HG02798 (cell line): ENCODE results near the gene TBXA2R.
"Not testable (repeated sequence)": the region's sequence is repeated elsewhere in the genome, so short reads cannot be mapped to it uniquely, and the experiment has no call there.

Experiments used
- ATAC-seq: cut with Tn5 transposase; IDR thresholded peaks from one replicate; pipeline ENCODE4 v1.9.1; 2021; ENCODE audit warnings: mild to moderate bottlenecking; ENCODE audit not compliant: unreplicated experiment, poor library complexity

TBXA2R gene

GRCh38 chr19:3585301-3586126, 21.2 kb downstream of the TBXA2R start, which contains the start of gene GIPC3:
GIPC3 (plus strand) TSS chr19:3585478; CDS start chr19:3585598, 120 bp downstream.
- no peak for ATAC-seq

DNA sequence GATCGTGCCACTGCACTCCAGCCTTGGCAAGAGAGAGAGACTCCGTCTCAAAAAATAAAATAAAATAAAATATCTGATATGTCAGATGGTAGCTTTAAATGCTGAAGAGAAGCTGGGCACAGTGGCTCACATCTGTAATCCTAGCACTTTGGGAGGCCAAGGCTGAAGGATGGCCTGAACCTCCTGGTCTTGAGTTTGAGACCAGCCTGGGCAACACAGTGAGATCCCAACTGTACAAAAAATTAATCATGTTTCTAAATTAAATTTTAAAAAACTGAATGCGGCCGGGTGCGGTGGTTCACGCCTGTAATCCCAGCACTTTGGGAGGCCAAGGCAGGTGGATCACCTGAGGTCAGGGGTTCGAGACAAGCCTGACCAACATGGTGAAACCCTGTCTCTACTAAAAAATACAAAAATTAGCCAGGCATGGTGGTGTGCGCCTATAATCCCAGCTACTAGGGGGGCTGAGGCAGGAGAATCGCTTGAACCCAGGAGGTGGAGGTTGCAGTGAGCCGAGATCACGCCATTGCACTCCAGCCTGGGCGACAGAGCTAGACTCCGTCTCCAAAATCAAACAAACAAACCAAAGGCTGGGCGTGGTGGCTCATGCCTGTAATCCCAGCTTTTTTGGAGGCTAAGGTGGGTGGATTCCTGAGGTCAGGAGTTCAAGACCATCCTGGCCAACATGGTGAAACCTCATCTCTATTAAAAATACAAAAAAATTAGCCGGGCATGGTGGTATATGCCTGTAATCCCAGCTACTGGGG, 22.5 kb downstream of the TBXA2R start:
- not testable (repeated sequence) for ATAC-seq

DNA sequence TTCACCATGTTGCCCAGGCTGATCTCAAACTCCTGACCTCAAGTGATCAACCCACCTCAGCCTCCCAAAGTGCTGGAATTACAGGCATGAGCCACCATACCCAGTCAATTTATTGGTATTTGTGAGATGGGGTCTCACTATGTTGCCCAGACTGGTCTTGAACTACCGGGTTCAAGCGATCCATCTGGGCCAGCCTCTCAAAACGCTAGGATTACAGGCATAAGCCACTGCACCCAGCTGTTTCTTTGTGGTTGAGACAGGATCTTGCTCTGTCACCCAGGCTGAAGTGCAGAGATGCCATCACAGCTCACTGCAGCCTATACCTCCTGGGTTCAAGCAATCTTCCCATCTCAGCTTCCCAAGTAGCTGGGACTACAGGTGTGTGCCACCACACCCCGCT, 24.9 kb downstream of the TBXA2R start:
- not testable (repeated sequence) for ATAC-seq

GRCh38 chr19:3580156-3580934, 26.3 kb downstream of the TBXA2R start:
- no peak for ATAC-seq

GRCh38 chr19:3578390-3578789, 28.3 kb downstream of the TBXA2R start:
- no peak for ATAC-seq

GRCh38 chr19:3577723-3578344, 28.8 kb downstream of the TBXA2R start:
- no peak for ATAC-seq

DNA sequence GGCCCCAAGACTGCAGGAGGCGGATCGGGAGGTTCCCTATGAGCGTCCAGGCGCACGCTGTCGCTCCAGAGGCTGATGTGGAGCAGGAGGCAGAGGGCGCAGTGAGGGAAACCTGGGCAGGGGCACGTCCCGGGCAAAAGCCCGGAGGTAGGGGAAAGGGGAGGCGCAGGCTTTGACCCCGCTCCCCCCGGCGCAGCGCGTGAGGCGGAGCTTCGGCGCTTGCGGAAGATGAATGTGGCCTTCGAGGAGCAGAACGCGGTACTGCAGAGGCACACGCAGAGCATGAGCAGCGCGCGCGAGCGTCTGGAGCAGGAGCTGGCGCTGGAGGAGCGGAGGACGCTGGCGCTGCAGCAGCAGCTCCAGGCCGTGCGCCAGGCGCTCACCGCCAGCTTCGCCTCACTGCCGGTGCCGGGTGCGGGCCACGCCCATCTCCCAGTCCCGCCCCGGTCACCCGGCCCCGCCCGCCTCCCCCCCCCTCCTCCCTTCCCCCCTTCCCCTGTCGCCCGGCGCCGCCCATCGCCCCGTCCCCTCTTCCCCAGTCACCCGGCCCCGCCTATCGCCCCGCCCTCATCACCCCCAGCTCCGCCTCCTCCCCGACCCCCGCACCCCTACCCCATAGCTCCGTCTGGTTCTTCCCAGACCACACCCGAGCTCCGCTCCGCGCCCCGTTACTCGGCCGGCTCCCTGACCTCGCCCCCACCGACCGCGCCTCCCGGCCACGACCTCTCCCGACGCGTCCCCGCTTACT, 29.8 kb downstream of the TBXA2R start:
- no peak for ATAC-seq

DNA sequence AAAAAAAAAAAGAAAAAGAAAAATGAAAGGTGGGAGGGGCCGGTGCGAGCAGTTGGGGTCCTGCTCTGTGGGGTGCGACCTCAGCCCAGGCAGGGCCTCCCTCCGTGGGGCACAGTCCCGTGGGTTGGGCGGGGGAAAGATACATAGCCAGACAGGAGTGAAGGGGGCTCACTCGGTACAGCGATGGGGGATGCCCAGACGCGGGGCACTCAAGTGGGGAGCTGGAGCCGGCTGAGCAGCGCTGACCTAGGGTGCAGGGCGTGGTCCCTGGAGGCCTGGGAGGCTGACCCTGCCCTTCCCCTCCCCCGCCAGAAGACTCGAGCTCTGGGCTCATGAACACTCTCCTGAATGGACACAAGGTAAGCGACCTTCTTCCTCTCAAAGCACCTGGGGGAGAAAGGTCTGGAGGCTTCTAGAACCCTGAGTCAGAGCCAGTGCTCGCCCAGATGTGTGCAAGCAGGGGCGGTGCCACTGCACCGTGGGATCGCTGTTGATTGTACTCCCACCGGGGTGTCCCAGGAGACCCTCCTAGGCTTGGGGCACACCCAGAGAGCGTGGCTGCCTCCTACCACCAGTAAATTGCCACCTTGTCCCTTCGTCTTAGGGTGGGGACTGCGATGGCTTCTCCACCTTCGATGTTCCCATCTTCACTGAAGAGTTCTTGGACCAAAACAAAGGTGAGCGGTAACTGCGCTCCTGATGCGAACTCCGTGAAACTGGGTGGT, 30.6 kb downstream of the TBXA2R start:
- ATAC-seq, result no peak

- ATAC-seq, result no peak
Observed at GRCh38 chr19:3575260-3575741, 31.4 kb downstream of the TBXA2R start.

GRCh38 chr19:3573858-3574637, 32.6 kb downstream of the TBXA2R start:
- peak; percentile 24 for ATAC-seq

DNA sequence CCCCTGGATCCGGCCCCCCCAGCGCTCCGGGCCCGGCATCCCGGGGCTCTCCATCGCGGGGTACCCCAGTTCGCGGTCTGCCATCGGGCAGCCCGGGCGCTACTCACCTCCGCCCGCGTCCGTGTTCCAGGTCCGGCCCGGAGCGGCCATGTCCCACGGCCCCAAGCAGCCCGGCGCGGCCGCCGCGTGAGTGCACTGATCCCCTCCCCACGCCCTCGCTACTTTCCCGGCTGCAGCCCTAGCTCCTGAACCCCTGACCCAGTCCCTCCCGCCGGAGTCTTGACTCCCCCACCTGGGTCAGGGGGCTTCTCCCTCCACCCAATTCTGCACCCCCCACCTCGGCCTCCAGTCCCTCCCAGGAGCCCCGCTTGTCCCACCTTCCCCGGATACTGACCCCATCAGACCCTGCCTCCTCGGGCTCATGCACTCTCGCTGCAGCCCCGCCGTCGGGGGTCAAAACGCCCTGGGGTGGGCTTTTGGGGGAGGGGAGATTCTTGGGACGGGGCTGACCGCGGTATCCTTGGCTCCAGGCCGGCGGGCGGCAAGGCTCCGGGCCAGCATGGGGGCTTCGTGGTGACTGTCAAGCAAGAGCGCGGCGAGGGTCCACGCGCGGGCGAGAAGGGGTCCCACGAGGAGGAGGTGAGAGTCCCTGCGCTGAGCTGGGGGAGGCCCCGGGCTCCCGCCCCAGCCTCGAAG, 33.4 kb downstream of the TBXA2R start:
- peak; percentile 0 for ATAC-seq

- no peak for ATAC-seq
Observed at GRCh38 chr19:3572855-3573161, 33.9 kb downstream of the TBXA2R start, which contains the start of gene HMG20B. HMG20B (plus strand) TSS chr19:3572944; CDS start chr19:3573310, 366 bp downstream.

DNA sequence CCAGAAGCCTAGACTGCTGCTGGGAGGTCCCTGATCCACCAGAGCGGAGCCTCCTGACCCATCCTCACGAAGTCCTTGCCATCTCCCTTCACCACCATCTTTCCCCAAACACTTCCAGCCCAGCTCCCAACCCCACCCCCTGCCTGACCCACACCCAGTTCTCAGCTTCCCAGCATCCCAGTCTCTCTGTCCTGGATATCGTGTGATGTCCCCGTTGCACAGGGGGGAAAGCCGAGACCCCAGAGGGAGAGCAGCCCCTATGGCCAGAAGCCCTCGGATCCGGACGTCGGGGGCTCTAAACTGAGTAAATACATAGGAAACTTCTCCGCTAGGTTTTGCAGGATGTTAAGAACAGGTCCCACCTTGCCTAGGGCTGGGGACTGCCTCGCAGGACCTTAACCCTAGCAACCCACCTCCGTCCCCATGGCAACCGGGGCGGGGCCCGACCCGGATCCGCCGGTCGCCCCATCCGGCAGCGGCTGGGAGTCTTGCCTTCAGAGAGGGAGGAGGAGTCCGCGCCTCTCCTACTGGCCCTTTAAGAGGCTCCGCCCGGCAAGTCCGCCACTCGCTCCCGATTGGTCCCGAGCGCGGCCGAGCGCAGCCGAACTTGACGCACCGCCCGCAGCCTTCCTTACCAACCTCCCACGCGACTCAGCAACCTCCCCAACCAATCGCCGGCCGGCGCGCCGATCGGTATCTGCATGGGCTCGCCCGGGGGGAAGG, 34.4 kb downstream of the TBXA2R start:
- peak; percentile 90 for ATAC-seq

DNA sequence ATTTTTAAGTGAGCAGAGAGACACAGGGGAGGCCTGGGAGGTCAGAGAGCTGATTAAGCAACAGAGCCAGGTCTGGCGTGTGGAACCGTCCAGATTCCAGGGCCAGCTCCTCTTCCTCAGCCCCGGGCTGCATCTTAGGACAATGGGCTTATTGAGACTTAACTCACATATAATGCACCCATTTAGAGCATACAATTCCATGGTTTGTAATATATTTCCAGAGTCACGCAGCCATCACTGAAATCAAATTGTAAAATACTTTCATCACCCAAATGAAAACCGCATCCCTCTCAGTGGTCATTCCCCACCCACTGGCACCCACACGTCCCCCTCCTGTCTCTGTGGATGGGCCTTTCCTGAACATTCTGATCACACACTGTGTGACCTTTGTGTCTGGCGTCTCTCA, 36.1 kb downstream of the TBXA2R start:
- no peak for ATAC-seq

- ATAC-seq, result not testable (repeated sequence)
Observed at GRCh38 chr19:3570042-3570441, 36.6 kb downstream of the TBXA2R start.

DNA sequence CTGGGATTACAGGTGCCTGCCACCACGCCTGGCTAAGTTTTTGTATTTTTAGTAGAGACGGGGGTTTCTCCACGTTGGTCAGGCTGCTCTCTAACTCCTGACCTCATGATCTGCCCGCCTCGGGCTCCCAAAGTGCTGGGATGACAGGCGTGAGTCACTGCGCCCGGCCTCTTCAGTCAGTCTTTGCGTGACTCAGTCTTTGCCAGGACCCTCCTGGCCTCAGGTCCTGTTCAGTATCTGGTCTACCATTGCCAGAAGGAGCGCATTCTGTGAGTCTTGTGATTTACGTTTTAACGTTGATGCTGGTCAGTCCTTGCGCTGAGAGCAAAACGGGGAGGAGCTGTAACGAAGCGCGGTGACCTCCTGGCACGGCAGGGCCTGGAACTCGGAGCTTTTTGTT, 41.5 kb downstream of the TBXA2R start:
- ATAC-seq, result no peak
